Fibroblast of lung (primary cell): ENCODE measurements around the gene DAD1.

Source experiments
- EZH2 ChIP-seq: IDR thresholded peaks from 2 replicates; pipeline ENCODE4 v1.5.1; 2012; ENCODE audit warnings: low read length, control low read depth, mild to moderate bottlenecking; ENCODE audit errors: missing control alignments
- TF ChIP-seq, protein P1 (sequence below), 2 donors: IDR thresholded peaks in 1 of 2; conservative IDR thresholded peaks in 1 of 2; 1 replicate in 1 of 2; 2 replicates in 1 of 2; pipeline ENCODE4 v1.5.1; 2011 to 2012; ENCODE audit warnings: low read length in 2 of 2, control low read depth in 1 of 2, inconsistent platforms in 1 of 2, low read depth in 1 of 2, mild to moderate bottlenecking in 1 of 2

DNA sequence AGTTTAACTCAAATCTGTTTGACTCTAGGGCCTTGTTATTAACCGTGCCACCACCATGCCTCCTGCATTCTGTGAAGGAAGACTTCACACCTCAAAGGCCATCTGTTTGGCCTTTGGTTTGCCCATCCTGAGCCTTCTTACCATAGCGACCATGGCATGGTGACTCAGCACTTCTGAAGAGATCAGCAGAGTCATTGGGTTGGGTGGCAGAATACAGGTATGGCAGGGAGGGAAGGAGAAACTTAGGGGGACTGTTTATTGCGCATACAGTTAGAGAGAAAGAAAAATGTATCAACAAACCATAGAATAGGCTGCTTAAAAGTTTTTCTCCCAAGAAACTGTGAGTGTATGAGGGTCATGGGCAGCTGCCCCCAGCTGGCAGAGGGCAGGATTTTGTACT, 49.2 kb downstream of the DAD1 start:
- TF ChIP-seq, protein P1, sequence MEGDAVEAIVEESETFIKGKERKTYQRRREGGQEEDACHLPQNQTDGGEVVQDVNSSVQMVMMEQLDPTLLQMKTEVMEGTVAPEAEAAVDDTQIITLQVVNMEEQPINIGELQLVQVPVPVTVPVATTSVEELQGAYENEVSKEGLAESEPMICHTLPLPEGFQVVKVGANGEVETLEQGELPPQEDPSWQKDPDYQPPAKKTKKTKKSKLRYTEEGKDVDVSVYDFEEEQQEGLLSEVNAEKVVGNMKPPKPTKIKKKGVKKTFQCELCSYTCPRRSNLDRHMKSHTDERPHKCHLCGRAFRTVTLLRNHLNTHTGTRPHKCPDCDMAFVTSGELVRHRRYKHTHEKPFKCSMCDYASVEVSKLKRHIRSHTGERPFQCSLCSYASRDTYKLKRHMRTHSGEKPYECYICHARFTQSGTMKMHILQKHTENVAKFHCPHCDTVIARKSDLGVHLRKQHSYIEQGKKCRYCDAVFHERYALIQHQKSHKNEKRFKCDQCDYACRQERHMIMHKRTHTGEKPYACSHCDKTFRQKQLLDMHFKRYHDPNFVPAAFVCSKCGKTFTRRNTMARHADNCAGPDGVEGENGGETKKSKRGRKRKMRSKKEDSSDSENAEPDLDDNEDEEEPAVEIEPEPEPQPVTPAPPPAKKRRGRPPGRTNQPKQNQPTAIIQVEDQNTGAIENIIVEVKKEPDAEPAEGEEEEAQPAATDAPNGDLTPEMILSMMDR (conservative IDR thresholded peaks at IDR 0.05 in 1 of 2, IDR thresholded peaks at IDR 0.05 in 1 of 2; ENCODE audit: low read depth in 1 of 2, low read length in 2 of 2): no peak
- TF ChIP-seq EZH2: no peak
